Lower leg skin (tissue), 4 donors: ENCODE data around the gene SLC28A3. TPM values are rescaled to one million over a fixed set of nuclear protein-coding genes. Genes with fewer than 3 reads are reported as not detected.
"Not testable (repeated sequence)": the region's sequence is repeated elsewhere in the genome, so short reads cannot be mapped to it uniquely, and the experiment has no call there.

Experiments used
- DNase-seq, 2 donors: peaks; one replicate each; pipeline ENCODE4 v3.0.0-alpha.2; 2019; ENCODE audit warnings: low spot score in 2 of 2
- H3K4me3 ChIP-seq: fragments of 200-600 bp; sonication (generic); 2 replicates; pipeline ENCODE4 v1.5.1; 2017; ENCODE audit warnings: mild to moderate bottlenecking, low read depth; ENCODE audit not compliant: poor library complexity, severe bottlenecking
- POLR2A ChIP-seq, 2 donors: fragments of 450-650 bp; IDR thresholded peaks; one replicate each; pipeline ENCODE4 v1.6.1; 2016 to 2017; ENCODE audit warnings: antibody characterized with exemption in 2 of 2, mild to moderate bottlenecking in 1 of 2, moderate library complexity in 1 of 2
- WGBS, 2 donors: methylation state at CpG; one replicate each; pipeline ENCODE4 v1.1.5; 2018; 5-methylcytosine and 5-hydroxymethylcytosine counted together
- intact Hi-C: fragments of 100-400 bp; cut with DNase I; formaldehyde crosslinking; loops from one replicate; pipeline ENCODE4 v1.15.0; 2023; ENCODE audit warnings: low total_unique reads
- total RNA-seq, 4 donors: library from RNA; depleted of rRNA; stranded (reverse); fragments of >200 nt; gene quantifications; one replicate each; pipeline ENCODE4 v1.1.0, GENCODE V29; 2016
- TF ChIP-seq, protein P1 (sequence below), 3 donors: fragments of 450-650 bp; IDR thresholded peaks; one replicate each; pipeline ENCODE4 v1.5.1; 2016; ENCODE audit warnings: antibody characterized with exemption in 3 of 3, mild to moderate bottlenecking in 3 of 3, moderate library complexity in 2 of 3

Gene SLC28A3, protein sequence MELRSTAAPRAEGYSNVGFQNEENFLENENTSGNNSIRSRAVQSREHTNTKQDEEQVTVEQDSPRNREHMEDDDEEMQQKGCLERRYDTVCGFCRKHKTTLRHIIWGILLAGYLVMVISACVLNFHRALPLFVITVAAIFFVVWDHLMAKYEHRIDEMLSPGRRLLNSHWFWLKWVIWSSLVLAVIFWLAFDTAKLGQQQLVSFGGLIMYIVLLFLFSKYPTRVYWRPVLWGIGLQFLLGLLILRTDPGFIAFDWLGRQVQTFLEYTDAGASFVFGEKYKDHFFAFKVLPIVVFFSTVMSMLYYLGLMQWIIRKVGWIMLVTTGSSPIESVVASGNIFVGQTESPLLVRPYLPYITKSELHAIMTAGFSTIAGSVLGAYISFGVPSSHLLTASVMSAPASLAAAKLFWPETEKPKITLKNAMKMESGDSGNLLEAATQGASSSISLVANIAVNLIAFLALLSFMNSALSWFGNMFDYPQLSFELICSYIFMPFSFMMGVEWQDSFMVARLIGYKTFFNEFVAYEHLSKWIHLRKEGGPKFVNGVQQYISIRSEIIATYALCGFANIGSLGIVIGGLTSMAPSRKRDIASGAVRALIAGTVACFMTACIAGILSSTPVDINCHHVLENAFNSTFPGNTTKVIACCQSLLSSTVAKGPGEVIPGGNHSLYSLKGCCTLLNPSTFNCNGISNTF
- total RNA-seq: 10 to 100 TPM in 3 of 4 donors, 1 to 10 TPM in 1; 9.5 to 19.0 (median 13.6) TPM

DNA sequence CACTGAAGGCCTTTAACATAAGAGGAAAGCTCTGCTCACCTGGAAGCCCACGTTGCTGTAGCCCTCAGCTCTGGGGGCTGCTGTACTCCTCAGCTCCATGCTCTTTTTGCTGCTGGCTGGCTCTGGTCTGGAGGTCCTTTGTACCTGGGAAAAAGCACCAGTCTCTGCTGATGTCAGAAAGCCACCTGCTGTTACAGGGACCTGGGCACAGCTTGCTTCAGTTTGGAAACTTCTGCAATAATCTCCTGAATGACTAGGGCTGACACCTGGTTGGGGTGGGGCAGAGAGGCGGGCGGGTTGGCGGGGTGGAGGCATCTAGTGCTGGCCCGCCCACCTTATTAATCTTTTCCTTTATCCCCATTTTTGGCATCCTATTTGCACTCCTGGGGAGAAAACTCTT, at the start of gene SLC28A3:
TSS of gene SLC28A3 (minus strand) at position 224 of the 400 bp plus-strand sequence. CDS start at position 99, 125 bp downstream.
- no peak for TF ChIP-seq POLR2A (IDR thresholded peaks at IDR 0.05)
- TF ChIP-seq, protein P1, sequence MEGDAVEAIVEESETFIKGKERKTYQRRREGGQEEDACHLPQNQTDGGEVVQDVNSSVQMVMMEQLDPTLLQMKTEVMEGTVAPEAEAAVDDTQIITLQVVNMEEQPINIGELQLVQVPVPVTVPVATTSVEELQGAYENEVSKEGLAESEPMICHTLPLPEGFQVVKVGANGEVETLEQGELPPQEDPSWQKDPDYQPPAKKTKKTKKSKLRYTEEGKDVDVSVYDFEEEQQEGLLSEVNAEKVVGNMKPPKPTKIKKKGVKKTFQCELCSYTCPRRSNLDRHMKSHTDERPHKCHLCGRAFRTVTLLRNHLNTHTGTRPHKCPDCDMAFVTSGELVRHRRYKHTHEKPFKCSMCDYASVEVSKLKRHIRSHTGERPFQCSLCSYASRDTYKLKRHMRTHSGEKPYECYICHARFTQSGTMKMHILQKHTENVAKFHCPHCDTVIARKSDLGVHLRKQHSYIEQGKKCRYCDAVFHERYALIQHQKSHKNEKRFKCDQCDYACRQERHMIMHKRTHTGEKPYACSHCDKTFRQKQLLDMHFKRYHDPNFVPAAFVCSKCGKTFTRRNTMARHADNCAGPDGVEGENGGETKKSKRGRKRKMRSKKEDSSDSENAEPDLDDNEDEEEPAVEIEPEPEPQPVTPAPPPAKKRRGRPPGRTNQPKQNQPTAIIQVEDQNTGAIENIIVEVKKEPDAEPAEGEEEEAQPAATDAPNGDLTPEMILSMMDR (IDR thresholded peaks at IDR 0.05): no peak
- WGBS, 2 donors: 37 to 52% methylated on average over 5 of the region's 5 CpGs
- DNase-seq: peak in 1 of 2 donors; percentile 18
- intact Hi-C loops: no loop called here
- no peak within 1 kb of the TSS for H3K4me3 ChIP-seq

DNA sequence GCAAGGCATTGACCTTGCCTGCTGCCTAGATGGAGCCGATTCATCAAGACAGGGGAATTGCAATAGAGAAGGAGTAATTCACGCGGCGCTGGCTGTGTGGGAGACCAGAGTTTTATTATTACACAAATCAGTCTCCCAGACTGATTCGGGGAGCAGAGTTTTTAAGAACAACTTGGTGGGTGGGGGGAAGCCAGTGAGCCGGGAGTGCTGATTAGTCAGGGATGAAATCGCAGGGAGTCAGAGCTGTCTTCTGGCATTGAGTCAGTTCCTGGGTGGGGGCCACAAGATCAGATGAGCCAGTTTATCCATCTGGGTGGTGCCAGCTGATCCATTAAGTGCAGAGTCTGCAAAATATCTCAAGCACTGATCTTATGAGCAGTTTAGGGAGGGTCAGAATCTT, 49.7 kb upstream of the SLC28A3 start:
- intact Hi-C loops: loop anchor here (10.0 kb wide), 1 partner anchor 1225 kb away; no protein-coding TSS in a partner anchor
- DNase-seq: peak in 1 of 2 donors; percentile 32

GRCh38 chr9:84387821-84388220, 47.3 kb upstream of the SLC28A3 start:
- no peak for TF ChIP-seq POLR2A (IDR thresholded peaks at IDR 0.05)
- TF ChIP-seq, protein P1 (IDR thresholded peaks at IDR 0.05): no peak
- 91 to 93% methylated on average over 5 of the region's 5 CpGs for WGBS, 2 donors
- DNase-seq: no peak
- no peak overlapping the region for H3K4me3 ChIP-seq
- intact Hi-C loops: no loop called here

More for the DNA sequence above, 49.7 kb upstream of the SLC28A3 start:
- not testable (repeated sequence) for H3K4me3 ChIP-seq
- WGBS, 2 donors: 47 to 66% methylated on average over 7 of the region's 7 CpGs

- no peak for DNase-seq
- TF ChIP-seq POLR2A (IDR thresholded peaks at IDR 0.05): no peak
- TF ChIP-seq, protein P1 (IDR thresholded peaks at IDR 0.05): no peak
- intact Hi-C loops: no loop called here
- WGBS, 2 donors: 91 to 100% methylated on average over 1 of the region's 1 CpG
- H3K4me3 ChIP-seq: no peak overlapping the region
Observed at GRCh38 chr9:84386753-84387152, 46.2 kb upstream of the SLC28A3 start.

GRCh38 chr9:84385386-84386040, 45.0 kb upstream of the SLC28A3 start:
- DNase-seq: peak in 1 of 2 donors; percentile 3
- TF ChIP-seq, protein P1 (IDR thresholded peaks at IDR 0.05): no peak
- TF ChIP-seq POLR2A (IDR thresholded peaks at IDR 0.05): no peak
- WGBS, 2 donors: 59 to 100% methylated on average over 1 of the region's 1 CpG
- H3K4me3 ChIP-seq: no peak overlapping the region
- intact Hi-C loops: no loop called here

DNA sequence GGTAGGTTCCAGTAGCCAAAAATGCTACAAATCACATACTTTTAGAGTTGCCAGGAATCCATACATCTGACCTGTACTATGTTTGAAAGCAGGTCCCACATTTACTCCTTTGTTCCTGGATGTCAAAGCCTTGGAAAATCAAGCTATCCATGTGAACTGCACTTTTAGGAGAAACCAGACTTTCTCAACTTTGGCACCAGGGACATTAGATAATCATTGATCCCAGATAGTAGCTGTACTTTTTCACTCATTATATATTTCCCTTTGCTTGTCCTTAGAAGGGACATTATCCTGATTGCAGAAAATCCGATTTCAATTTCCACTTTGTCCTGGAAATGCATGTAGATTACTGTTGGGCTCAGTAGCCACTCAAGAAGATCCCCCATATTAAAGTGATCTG, 44.1 kb upstream of the SLC28A3 start:
- 77 to 96% methylated on average over 1 of the region's 1 CpG for WGBS, 2 donors
- intact Hi-C loops: no loop called here
- H3K4me3 ChIP-seq: no peak overlapping the region
- DNase-seq: no peak
- TF ChIP-seq POLR2A (IDR thresholded peaks at IDR 0.05): no peak
- TF ChIP-seq, protein P1 (IDR thresholded peaks at IDR 0.05): no peak
